Measurements from ENCODE around the gene ARL8B. TPM values are rescaled to one million over a fixed set of nuclear protein-coding genes. Genes with fewer than 3 reads are reported as not detected.

Gene ARL8B
- total and polyA plus RNA-seq, 2 donors (not counting 1 experiment from before 2014, with no cell fraction given), result 14.5 to 67.3 TPM

DNA sequence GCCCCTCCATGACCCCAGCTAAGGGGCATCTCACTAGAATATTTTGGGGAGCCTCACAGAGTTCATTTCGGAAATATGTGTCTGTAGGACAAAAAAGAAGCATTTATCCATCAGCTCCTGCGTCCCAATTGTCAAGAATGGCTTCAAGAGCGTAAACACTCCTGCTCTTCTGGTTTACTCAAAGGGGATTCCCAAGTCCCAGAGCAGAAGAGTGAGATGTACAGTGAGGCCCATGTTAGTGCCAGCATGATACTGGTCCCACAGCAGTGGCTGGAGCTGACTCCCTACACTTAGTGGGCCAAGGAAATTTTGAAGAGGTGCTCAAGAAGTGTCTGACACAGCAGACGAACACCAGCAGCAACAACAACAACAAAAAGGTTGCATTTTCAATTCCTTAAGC is 34.9 kb upstream of the ARL8B start:
- 53% methylated on average over 2 of the region's 4 CpGs for WGBS (ENCODE audit: insufficient coverage)
- ChIA-PET CTCF (interaction anchor here (1.2 kb wide), 1 partner anchor 376 kb away, joined by 3 read pairs; no protein-coding TSS in a partner anchor), POLR2A (no interaction called here)
- H3K27me3 Mint-ChIP-seq, result peaks cover 8% of the 10 kb centered on the region
- no peaks in the 10 kb centered on the region for H3K4me1 ChIP-seq (ENCODE audit: control insufficient read depth in 2 of 2, insufficient read depth in 2 of 2, low read length in 2 of 2)
- no peak overlapping the region for H2AFZ ChIP-seq (ENCODE audit: insufficient read depth, low read depth, low read length, poor library complexity, severe bottlenecking)
- H3K9me3 ChIP-seq (ENCODE audit: control extremely low read depth in 1 of 3, control insufficient read depth in 2 of 3, insufficient read depth in 1 of 3, low read length in 2 of 3), result no peaks in the 10 kb centered on the region
- TF ChIP-seq, protein P1, sequence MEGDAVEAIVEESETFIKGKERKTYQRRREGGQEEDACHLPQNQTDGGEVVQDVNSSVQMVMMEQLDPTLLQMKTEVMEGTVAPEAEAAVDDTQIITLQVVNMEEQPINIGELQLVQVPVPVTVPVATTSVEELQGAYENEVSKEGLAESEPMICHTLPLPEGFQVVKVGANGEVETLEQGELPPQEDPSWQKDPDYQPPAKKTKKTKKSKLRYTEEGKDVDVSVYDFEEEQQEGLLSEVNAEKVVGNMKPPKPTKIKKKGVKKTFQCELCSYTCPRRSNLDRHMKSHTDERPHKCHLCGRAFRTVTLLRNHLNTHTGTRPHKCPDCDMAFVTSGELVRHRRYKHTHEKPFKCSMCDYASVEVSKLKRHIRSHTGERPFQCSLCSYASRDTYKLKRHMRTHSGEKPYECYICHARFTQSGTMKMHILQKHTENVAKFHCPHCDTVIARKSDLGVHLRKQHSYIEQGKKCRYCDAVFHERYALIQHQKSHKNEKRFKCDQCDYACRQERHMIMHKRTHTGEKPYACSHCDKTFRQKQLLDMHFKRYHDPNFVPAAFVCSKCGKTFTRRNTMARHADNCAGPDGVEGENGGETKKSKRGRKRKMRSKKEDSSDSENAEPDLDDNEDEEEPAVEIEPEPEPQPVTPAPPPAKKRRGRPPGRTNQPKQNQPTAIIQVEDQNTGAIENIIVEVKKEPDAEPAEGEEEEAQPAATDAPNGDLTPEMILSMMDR (IDR thresholded peaks at IDR 0.05), result no peak
- no peak for TF ChIP-seq EZH2 (IDR thresholded peaks at IDR 0.05; ENCODE audit: borderline replicate concordance, insufficient read depth, low read depth, low read length, poor library complexity, severe bottlenecking)
- H3K27ac Mint-ChIP-seq, result no peak overlapping the region
- H3K9me3 Mint-ChIP-seq (ENCODE audit: insufficient read depth), result no peaks in the 10 kb centered on the region
- no peak overlapping the region for H3K4me2 ChIP-seq (replicated peaks; ENCODE audit: low read depth, low read length, poor library complexity, severe bottlenecking)
- H3K36me3 ChIP-seq (replicated peaks in 1 of 2; ENCODE audit: control extremely low read depth in 1 of 2, control insufficient read depth in 1 of 2, extremely low read depth in 1 of 2, insufficient read depth in 2 of 2, low read length in 1 of 2), result no peaks in the 10 kb centered on the region
- H3K9ac ChIP-seq (ENCODE audit: low read length), result no peak overlapping the region
- H3K4me3 Mint-ChIP-seq, result no peak overlapping the region
- H3K4me1 Mint-ChIP-seq, result no peaks in the 10 kb centered on the region
- H3K79me2 ChIP-seq (ENCODE audit: control insufficient read depth, insufficient read depth, low read length), result no peaks in the 10 kb centered on the region
- ATAC-seq (ENCODE audit: low read depth) (no peak), DNase-seq (no peak)
- intact Hi-C loops (cut with micrococcal nuclease), result no loop called here
- no peaks in the 10 kb centered on the region for H4K20me1 ChIP-seq (ENCODE audit: control insufficient read depth, insufficient read depth, low read length, poor library complexity, severe bottlenecking)
- no peak overlapping the region for H3K27ac ChIP-seq (ENCODE audit: low read length in 2 of 2)
- H3K4me3 ChIP-seq (ENCODE audit: control extremely low read depth in 1 of 5, extremely low read depth in 1 of 5, insufficient read depth in 1 of 5, low read depth in 2 of 5, low read length in 4 of 5), result no peak overlapping the region
- peaks cover 0 to 5% (median 0%) of the 10 kb centered on the region in 4 experiments for H3K27me3 ChIP-seq (replicated peaks in 1 of 4; ENCODE audit: control extremely low read depth in 1 of 4, control insufficient read depth in 3 of 4, insufficient read depth in 4 of 4, low read length in 3 of 4)

DNA sequence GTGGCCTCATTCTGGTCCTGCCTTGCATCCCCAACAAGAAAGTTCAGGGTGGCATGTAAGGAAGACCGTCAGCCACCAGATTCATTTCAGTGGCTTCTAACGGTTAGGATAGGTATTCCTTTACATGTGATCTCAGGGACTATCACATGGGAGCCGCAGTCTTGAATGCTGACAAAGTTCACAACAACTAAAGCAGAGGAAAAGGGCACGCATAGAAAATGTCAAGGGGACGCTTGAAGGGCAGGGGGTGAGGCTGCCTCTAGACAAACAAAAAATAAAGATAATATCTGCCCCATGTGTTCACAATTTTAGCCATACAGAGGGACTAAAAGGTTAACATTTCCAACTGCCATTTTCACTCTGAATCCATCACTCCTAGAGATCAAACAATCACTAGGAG is 31.9 kb upstream of the ARL8B start:
- Mint-ChIP-seq H3K4me3 (no peak overlapping the region), H3K9me3 (ENCODE audit: insufficient read depth) (no peaks in the 10 kb centered on the region), H3K27ac (no peak overlapping the region), H3K27me3 (peaks cover 23% of the 10 kb centered on the region), H3K4me1 (no peaks in the 10 kb centered on the region)
- ChIA-PET CTCF (no interaction called here), POLR2A (no interaction called here)
- WGBS (ENCODE audit: insufficient coverage), result 85% methylated on average over 4 of the region's 5 CpGs
- Histone ChIP-seq H3K36me3 (replicated peaks in 1 of 2; ENCODE audit: control extremely low read depth in 1 of 2, control insufficient read depth in 1 of 2, extremely low read depth in 1 of 2, insufficient read depth in 2 of 2, low read length in 1 of 2) (no peaks in the 10 kb centered on the region), H3K4me2 (replicated peaks; ENCODE audit: low read depth, low read length, poor library complexity, severe bottlenecking) (no peak overlapping the region), H2AFZ (ENCODE audit: insufficient read depth, low read depth, low read length, poor library complexity, severe bottlenecking) (no peak overlapping the region), H3K27ac (ENCODE audit: low read length in 2 of 2) (no peak overlapping the region), H3K4me3 (ENCODE audit: control extremely low read depth in 1 of 5, extremely low read depth in 1 of 5, insufficient read depth in 1 of 5, low read depth in 2 of 5, low read length in 4 of 5) (no peak overlapping the region), H3K9me3 (ENCODE audit: control extremely low read depth in 1 of 3, control insufficient read depth in 2 of 3, insufficient read depth in 1 of 3, low read length in 2 of 3) (no peaks in the 10 kb centered on the region), H3K79me2 (ENCODE audit: control insufficient read depth, insufficient read depth, low read length) (no peaks in the 10 kb centered on the region), H3K4me1 (ENCODE audit: control insufficient read depth in 2 of 2, insufficient read depth in 2 of 2, low read length in 2 of 2) (no peaks in the 10 kb centered on the region), H3K9ac (ENCODE audit: low read length) (no peak overlapping the region), H4K20me1 (ENCODE audit: control insufficient read depth, insufficient read depth, low read length, poor library complexity, severe bottlenecking) (no peaks in the 10 kb centered on the region), H3K27me3 (replicated peaks in 1 of 4; ENCODE audit: control extremely low read depth in 1 of 4, control insufficient read depth in 3 of 4, insufficient read depth in 4 of 4, low read length in 3 of 4) (peaks cover 0 to 2% (median 0%) of the 10 kb centered on the region in 4 experiments)
- DNase-seq (no peak), ATAC-seq (ENCODE audit: low read depth) (no peak)
- intact Hi-C loops (cut with micrococcal nuclease), result no loop called here
- TF ChIP-seq, protein P1 (IDR thresholded peaks at IDR 0.05), result no peak
- no peak for TF ChIP-seq EZH2 (IDR thresholded peaks at IDR 0.05; ENCODE audit: borderline replicate concordance, insufficient read depth, low read depth, low read length, poor library complexity, severe bottlenecking)
